Stomach (tissue), 4 donors: Measurements from ENCODE around the gene MAP3K14.

ENCODE experiments used
- CTCF ChIP-seq, 7 experiments: fragments of 450-650 bp in 4 of 7; fragments of 200-600 bp in 3 of 7; sonication (generic) in 3 of 7; IDR thresholded peaks; one replicate each; pipeline ENCODE4 v1.5.1; 2016 to 2019; ENCODE audit warnings: antibody characterized with exemption in 7 of 7, control low read depth in 2 of 7, mild to moderate bottlenecking in 1 of 7
- POLR2A ChIP-seq, 4 donors: fragments of 450-650 bp; IDR thresholded peaks; one replicate each; pipeline ENCODE4 v1.6.1; 2016; ENCODE audit warnings: antibody characterized with exemption in 4 of 4, control low read depth in 2 of 4, mild to moderate bottlenecking in 1 of 4, moderate library complexity in 1 of 4

- TF ChIP-seq POLR2A (IDR thresholded peaks at IDR 0.05) = no peak
- TF ChIP-seq CTCF (IDR thresholded peaks at IDR 0.05) = no peak
Measured at GRCh38 chr17:45325810-45326209, 9.0 kb upstream of the MAP3K14 start.
